ENCODE data around the gene LAMA5.

DNA sequence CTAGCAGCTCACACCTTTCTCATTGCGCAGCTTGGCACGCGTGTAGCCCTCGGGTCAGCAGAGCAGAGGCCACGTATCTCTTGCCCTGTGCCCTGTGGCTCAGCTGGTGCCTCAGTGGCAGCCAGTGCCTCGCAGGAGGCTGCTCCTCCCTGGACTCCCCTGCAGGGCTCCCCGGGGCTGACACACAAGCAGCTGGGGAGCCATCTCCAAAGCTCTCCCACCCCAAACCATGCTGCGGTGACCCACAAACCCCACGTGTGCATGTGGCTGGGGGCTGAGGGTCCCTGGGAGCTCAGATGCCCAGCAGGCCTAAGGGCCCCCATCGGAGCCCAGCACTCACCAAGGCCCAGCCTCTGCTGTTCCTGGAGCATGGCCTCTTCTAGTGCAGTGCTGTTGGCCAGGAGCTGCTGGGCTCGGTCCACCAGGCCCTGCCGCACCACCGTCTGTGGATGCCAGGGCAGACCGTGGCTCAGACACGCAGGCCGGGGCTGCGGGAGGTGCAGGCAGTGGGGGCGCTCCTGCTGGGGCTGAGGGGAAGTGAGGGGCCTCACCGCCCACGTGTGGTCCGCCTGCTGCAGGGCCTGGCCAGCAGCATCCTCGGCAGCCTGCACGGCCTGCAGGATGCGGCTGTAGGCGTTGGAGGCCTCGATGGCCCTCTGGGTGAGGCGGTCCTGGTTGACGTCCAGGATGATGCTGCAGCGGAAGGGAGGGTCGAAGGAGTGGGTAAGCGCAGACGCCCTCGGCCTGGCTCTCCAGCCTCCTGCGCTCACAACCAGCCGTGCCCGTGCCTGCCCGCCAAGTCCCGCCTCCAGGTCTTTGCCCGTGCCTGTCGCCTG, 50.6 kb downstream of the LAMA5 start:
- TF ChIP-seq, protein P1, sequence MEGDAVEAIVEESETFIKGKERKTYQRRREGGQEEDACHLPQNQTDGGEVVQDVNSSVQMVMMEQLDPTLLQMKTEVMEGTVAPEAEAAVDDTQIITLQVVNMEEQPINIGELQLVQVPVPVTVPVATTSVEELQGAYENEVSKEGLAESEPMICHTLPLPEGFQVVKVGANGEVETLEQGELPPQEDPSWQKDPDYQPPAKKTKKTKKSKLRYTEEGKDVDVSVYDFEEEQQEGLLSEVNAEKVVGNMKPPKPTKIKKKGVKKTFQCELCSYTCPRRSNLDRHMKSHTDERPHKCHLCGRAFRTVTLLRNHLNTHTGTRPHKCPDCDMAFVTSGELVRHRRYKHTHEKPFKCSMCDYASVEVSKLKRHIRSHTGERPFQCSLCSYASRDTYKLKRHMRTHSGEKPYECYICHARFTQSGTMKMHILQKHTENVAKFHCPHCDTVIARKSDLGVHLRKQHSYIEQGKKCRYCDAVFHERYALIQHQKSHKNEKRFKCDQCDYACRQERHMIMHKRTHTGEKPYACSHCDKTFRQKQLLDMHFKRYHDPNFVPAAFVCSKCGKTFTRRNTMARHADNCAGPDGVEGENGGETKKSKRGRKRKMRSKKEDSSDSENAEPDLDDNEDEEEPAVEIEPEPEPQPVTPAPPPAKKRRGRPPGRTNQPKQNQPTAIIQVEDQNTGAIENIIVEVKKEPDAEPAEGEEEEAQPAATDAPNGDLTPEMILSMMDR (IDR thresholded peaks at IDR 0.05): no peak
- TF ChIP-seq EZH2 (IDR thresholded peaks at IDR 0.05) (no peak), EZH2phosphoT487 (IDR thresholded peaks at IDR 0.05) (no peak)

All from neural progenitor cell (in vitro differentiated cells).